Spleen (tissue), 11 donors: ENCODE data around the gene SHC4. TPM values are rescaled to one million over a fixed set of nuclear protein-coding genes. Genes with fewer than 3 reads are reported as not detected.
"Not testable (repeated sequence)": the region's sequence is repeated elsewhere in the genome, so short reads cannot be mapped to it uniquely, and the experiment has no call there.

ENCODE experiments used
- DNase-seq: peaks from one replicate; pipeline ENCODE4 v3.0.0-alpha.2; 2020
- H3K27ac ChIP-seq, 8 donors: fragments of 200-600 bp; sonication (generic) in 7 of 8; 1 replicate in 4 of 8; 2 replicates in 4 of 8; pipeline versions ENCODE4 v1.5.0 to v1.8.0; 2016 to 2021; ENCODE audit warnings: inconsistent platforms in 4 of 8, mild to moderate bottlenecking in 4 of 8, moderate library complexity in 1 of 8
- H3K27me3 ChIP-seq, 7 donors: fragments of 200-600 bp; sonication (generic) in 6 of 7; replicated peaks in 1 of 7; 1 replicate in 4 of 7; 2 replicates in 3 of 7; pipeline versions ENCODE4 v1.5.0 to v1.8.0; 2016 to 2021; ENCODE audit warnings: inconsistent platforms in 3 of 7, mild to moderate bottlenecking in 1 of 7
- H3K36me3 ChIP-seq, 6 donors: fragments of 200-600 bp; sonication (generic) in 5 of 6; 1 replicate in 4 of 6; 2 replicates in 2 of 6; pipeline versions ENCODE4 v1.5.0 to v1.8.0; 2016 to 2021; ENCODE audit warnings: inconsistent platforms in 2 of 6
- H3K4me1 ChIP-seq, 6 donors: fragments of 200-600 bp; sonication (generic) in 5 of 6; 1 replicate in 3 of 6; 2 replicates in 3 of 6; pipeline versions ENCODE4 v1.5.0 to v1.8.0; 2016 to 2021; ENCODE audit warnings: inconsistent platforms in 3 of 6
- H3K4me3 ChIP-seq, 8 donors: fragments of 200-600 bp; sonication (generic) in 7 of 8; 1 replicate in 4 of 8; 2 replicates in 4 of 8; pipeline versions ENCODE4 v1.5.0 to v1.8.0; 2016 to 2021; ENCODE audit warnings: inconsistent platforms in 4 of 8, mild to moderate bottlenecking in 4 of 8, moderate library complexity in 2 of 8
- H3K9me3 ChIP-seq, 8 donors: fragments of 200-600 bp; sonication (generic) in 7 of 8; 1 replicate in 4 of 8; 2 replicates in 4 of 8; pipeline versions ENCODE4 v1.5.0 to v1.8.0; 2016 to 2021; ENCODE audit warnings: inconsistent platforms in 4 of 8
- POLR2A ChIP-seq, 3 donors: fragments of 450-650 bp; IDR thresholded peaks; one replicate each; pipeline ENCODE4 v1.5.1; 2017; ENCODE audit warnings: antibody characterized with exemption in 3 of 3, mild to moderate bottlenecking in 1 of 3
- POLR2AphosphoS5 ChIP-seq, 3 donors: sonication (generic); formaldehyde crosslinking; IDR thresholded peaks; one replicate each; pipeline ENCODE4 v1.5.1; 2017; ENCODE audit warnings: antibody characterized with exemption in 3 of 3
- WGBS, 5 donors: extraction: QIAGEN DNeasy Blood & Tissue Kit in 3 of 5; methylation state at CpG; one replicate each; pipeline versions ENCODE4 v1.1.5 to v1.1.7; 2013 to 2018; 5-methylcytosine and 5-hydroxymethylcytosine counted together
- intact Hi-C: fragments of 100-400 bp; cut with DNase I; formaldehyde crosslinking; loops from one replicate; pipeline ENCODE4 v1.15.0; 2023; ENCODE audit warnings: low total_unique reads
- polyA plus RNA-seq, 3 donors: library from polyadenylated mRNA; stranded (reverse); fragments of 200-250 nt; gene quantifications; one replicate each; pipeline ENCODE4 v1.2.1, GENCODE V29; 2013
- total RNA-seq, 7 donors: library from RNA; depleted of rRNA in 3 of 7; stranded (reverse); fragments of >200 nt in 3 of 7; fragmentation: NEBNext Ultra II Directional in 4 of 7; extraction: Animal tissue kit (Norgen Biotek cat#: 25700) in 4 of 7; gene quantifications; one replicate each; pipeline versions ENCODE4 v1.1.0 to v1.2.1, GENCODE V29; 2016 to 2021
- TF ChIP-seq, protein P1 (sequence below), 11 experiments: fragments of 200-600 bp in 7 of 11; fragments of 450-650 bp in 4 of 11; sonication (generic) in 4 of 11; IDR thresholded peaks in 8 of 11; conservative IDR thresholded peaks in 3 of 11; 1 replicate in 7 of 11; 2 replicates in 4 of 11; pipeline versions ENCODE4 v1.4.0 to v1.8.0; 2016 to 2021; ENCODE audit warnings: antibody characterized with exemption in 11 of 11, inconsistent platforms in 4 of 11, mild to moderate bottlenecking in 1 of 11
- donor health status: healthy with polysubstance abuse.
- donor health status: DM: no; HTN: no; CAD: no; lungs with moderate emphysema.
- donor health status: DM: no; HTN: no; CAD: no.
- donor health status: Bipolar disorder and iron deficiency.
- donor health status: healthy.
- donor health status: DM: no; HTN: no; CAD: no.
- donor health status: DM: yes; HTN: yes; CAD: no.

SHC4 gene
- total and polyA plus RNA-seq, 10 donors: 0.20 to 0.42 (median 0.27) TPM; not detected in 5

DNA sequence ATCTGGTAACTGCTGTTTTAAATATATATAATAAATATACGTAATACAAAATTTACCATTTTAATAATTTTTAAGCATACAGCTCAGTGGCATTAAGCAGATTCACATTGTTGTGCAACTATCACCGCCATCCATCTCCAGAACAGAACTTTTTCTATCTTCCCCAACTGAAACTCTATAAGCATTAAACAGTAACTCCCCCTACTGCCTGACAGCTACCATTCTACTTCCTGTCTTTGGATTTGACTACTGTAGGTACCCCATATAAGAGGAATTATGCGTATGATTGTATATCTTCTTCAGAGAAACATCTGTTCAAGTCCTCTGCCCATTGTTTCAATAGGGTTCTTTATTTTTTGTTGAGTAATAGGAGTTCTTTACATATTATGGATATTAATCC, 49.0 kb downstream of the SHC4 start:
- TF ChIP-seq POLR2AphosphoS5 (IDR thresholded peaks at IDR 0.05) (no peak), POLR2A (IDR thresholded peaks at IDR 0.05) (no peak)
- TF ChIP-seq, protein P1, sequence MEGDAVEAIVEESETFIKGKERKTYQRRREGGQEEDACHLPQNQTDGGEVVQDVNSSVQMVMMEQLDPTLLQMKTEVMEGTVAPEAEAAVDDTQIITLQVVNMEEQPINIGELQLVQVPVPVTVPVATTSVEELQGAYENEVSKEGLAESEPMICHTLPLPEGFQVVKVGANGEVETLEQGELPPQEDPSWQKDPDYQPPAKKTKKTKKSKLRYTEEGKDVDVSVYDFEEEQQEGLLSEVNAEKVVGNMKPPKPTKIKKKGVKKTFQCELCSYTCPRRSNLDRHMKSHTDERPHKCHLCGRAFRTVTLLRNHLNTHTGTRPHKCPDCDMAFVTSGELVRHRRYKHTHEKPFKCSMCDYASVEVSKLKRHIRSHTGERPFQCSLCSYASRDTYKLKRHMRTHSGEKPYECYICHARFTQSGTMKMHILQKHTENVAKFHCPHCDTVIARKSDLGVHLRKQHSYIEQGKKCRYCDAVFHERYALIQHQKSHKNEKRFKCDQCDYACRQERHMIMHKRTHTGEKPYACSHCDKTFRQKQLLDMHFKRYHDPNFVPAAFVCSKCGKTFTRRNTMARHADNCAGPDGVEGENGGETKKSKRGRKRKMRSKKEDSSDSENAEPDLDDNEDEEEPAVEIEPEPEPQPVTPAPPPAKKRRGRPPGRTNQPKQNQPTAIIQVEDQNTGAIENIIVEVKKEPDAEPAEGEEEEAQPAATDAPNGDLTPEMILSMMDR (IDR thresholded peaks at IDR 0.05 in 8 of 11, conservative IDR thresholded peaks at IDR 0.05 in 3 of 11): no peak
- 84 to 96% (median 93%) methylated on average over 3 of the region's 3 CpGs for WGBS, 5 donors
- no peaks in the 10 kb centered on the region for H3K4me1 ChIP-seq
- no peaks in the 10 kb centered on the region for H3K36me3 ChIP-seq
- H3K27ac ChIP-seq: no peak overlapping the region
- H3K27me3 ChIP-seq: peaks cover 0 to 8% (median 0%) of the 10 kb centered on the region in 7 donors
- no peaks in the 10 kb centered on the region for H3K9me3 ChIP-seq
- no peak overlapping the region for H3K4me3 ChIP-seq
- intact Hi-C loops: no loop called here
- no peak for DNase-seq

DNA sequence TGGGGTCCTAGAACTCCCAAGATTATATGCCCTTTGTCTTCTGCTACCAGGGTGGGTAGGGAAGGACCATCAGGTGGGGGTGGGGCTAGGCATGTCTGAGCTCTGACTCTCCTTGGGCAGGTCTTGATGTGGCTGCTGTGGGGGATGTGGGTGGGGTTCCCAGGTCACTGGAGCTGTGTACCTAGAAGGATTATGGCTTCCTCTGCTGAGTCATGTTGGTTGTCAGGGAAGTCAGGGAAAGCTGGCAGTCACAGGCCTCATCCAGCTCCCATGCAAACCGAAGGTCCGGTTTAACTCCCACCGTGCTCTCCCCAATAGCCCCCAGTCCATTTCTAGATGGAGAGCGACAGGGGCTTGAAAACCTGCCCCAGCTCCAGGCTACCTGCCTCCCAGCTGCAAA, 50.6 kb downstream of the SHC4 start:
- no peaks in the 10 kb centered on the region for H3K9me3 ChIP-seq
- no peaks in the 10 kb centered on the region for H3K36me3 ChIP-seq
- no peak for DNase-seq
- no peaks in the 10 kb centered on the region for H3K4me1 ChIP-seq
- H3K4me3 ChIP-seq: no peak overlapping the region
- intact Hi-C loops: no loop called here
- TF ChIP-seq POLR2A (IDR thresholded peaks at IDR 0.05) (no peak), POLR2AphosphoS5 (IDR thresholded peaks at IDR 0.05) (no peak)
- TF ChIP-seq, protein P1 (IDR thresholded peaks at IDR 0.05 in 8 of 11, conservative IDR thresholded peaks at IDR 0.05 in 3 of 11): no peak
- H3K27ac ChIP-seq: no peak overlapping the region
- peaks cover 0 to 4% (median 0%) of the 10 kb centered on the region in 7 donors for H3K27me3 ChIP-seq
- 89 to 97% (median 94%) methylated on average over 4 of the region's 4 CpGs for whole genome bisulfite sequencing, 5 donors

DNA sequence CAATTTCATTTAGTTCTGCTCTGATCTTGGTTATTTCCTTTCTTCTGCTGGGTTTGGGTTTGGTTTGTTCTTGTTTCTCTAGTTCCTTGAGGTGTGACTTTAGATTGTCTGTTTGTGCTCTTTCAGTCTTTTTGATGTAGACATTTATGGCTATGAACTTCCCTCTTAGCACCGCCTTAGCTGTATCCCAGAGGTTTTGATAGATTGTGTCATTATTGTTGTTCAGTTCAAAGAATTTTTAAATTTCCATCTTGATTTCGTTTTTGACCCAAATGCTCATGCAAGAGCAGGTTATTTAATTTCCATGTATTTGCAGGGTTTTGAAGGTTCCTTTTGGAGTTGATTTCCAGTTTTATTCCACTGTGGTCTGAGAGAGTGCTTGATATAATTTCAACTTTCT, 53.2 kb downstream of the SHC4 start:
- DNase-seq, intact Hi-C loops, H3K9me3 ChIP-seq, H3K4me1 ChIP-seq, H3K4me3 ChIP-seq, H3K27me3 ChIP-seq, H3K27ac ChIP-seq, H3K36me3 ChIP-seq: not testable (repeated sequence)
- 65 to 80% (median 79%) methylated on average over 2 of the region's 2 CpGs for WGBS, 5 donors

DNA sequence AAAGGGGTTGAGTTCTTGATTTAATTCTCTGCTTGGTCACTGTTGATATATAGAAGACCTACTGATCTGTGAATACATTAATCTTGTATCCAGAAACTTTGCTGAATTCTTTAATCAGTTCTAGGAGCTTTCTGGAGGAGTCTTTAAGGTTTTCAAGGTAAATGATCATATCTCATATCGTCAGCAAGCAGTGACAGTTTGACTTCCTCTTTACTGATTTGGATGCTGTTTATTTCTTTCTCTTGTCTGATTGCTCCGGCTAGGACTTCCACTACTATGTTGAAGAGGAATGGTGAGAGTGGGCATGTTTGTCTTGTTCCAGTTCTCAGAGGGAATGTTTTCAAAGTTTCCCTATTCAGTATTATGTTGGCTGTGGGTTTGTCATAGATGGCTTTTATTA, 54.4 kb downstream of the SHC4 start:
- H3K4me1 ChIP-seq, intact Hi-C loops, H3K36me3 ChIP-seq, DNase-seq, H3K27ac ChIP-seq, H3K27me3 ChIP-seq, H3K9me3 ChIP-seq, H3K4me3 ChIP-seq: not testable (repeated sequence)
- WGBS, 5 donors: 46 to 56% (median 52%) methylated on average over 2 of the region's 2 CpGs

DNA sequence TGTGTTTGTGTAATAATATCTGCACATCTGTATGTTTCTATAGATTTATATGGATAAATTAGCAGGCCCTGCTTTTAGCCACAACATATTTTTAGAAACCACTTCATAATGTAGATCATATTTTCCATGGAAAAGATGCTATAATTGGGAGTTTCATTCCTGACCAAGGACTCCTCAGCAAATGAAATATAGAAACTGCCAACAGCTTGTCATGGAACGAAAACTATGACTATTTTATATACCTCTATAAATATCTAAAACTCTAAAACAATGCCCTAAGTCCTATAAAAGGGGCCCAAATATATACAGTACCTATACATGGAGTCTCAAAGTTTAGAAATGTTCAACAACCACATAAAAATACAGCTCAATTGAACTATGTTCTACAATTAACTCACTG, 57.9 kb downstream of the SHC4 start:
- no peak for DNase-seq
- no peaks in the 10 kb centered on the region for H3K36me3 ChIP-seq
- H3K4me1 ChIP-seq: no peaks in the 10 kb centered on the region
- no peaks in the 10 kb centered on the region for H3K9me3 ChIP-seq
- H3K4me3 ChIP-seq: no peak overlapping the region
- H3K27ac ChIP-seq: no peak overlapping the region
- WGBS, 5 donors: 76 to 93% (median 83%) methylated on average over 1 of the region's 1 CpG
- H3K27me3 ChIP-seq: no peaks in the 10 kb centered on the region
- intact Hi-C loops: no loop called here
- no peak for TF ChIP-seq POLR2A (IDR thresholded peaks at IDR 0.05)
- no peak for TF ChIP-seq POLR2AphosphoS5 (IDR thresholded peaks at IDR 0.05)
- TF ChIP-seq, protein P1 (IDR thresholded peaks at IDR 0.05 in 8 of 11, conservative IDR thresholded peaks at IDR 0.05 in 3 of 11): no peak
